Muscle layer of colon (tissue), 2 donors: ENCODE measurements around the gene ATP9B.

ENCODE experiments used
- H3K27ac ChIP-seq: one replicate; pipeline ENCODE4 v1.7.0; 2013; ENCODE audit warnings: low read depth, mild to moderate bottlenecking, low read length, moderate library complexity
- H3K27me3 ChIP-seq, 2 donors: one replicate each; pipeline ENCODE4 v1.7.0; 2013; ENCODE audit warnings: low read length in 2 of 2, mild to moderate bottlenecking in 2 of 2; ENCODE audit not compliant: insufficient read depth in 2 of 2, control insufficient read depth in 1 of 2
- H3K36me3 ChIP-seq: one replicate; pipeline ENCODE4 v1.7.0; 2013; ENCODE audit warnings: mild to moderate bottlenecking, low read length; ENCODE audit not compliant: insufficient read depth
- H3K4me1 ChIP-seq: one replicate; pipeline ENCODE4 v1.7.0; 2013; ENCODE audit warnings: mild to moderate bottlenecking, low read length; ENCODE audit not compliant: insufficient read depth
- H3K4me3 ChIP-seq, 2 donors: one replicate each; pipeline ENCODE4 v1.7.0; 2013; ENCODE audit warnings: low read length in 2 of 2, low read depth in 1 of 2, mild to moderate bottlenecking in 1 of 2, moderate library complexity in 1 of 2
- H3K9ac ChIP-seq: one replicate; pipeline ENCODE4 v1.7.0; 2013; ENCODE audit warnings: low read length
- H3K9me3 ChIP-seq: one replicate; pipeline ENCODE4 v1.7.0; 2013; ENCODE audit warnings: mild to moderate bottlenecking, low read length
- donor health status: abdominal sarcoma.
- donor health status: Adenocarcinoma of cecum.

ATP9B gene

DNA sequence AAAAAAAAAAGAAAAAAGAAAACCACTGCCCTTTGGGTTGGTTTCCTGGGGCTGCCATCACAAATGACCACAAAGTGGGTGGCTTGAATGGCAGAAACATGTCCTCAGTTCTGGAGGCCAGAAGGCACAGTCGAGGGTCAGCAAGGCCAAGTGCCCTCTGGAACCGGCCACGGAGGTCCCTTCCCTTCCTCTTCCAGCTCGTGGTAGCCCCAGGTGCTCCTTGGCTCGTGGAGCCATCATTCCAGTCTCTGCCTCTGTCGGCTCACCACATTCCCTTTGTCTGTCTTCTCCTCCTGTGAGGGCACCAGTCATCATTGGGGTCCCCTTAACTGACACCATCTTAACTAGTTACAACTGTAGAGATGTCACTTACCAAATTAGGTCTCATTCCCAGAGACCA is 318.0 kb downstream of the ATP9B start:
- no peaks in the 10 kb centered on the region for H3K36me3 ChIP-seq
- no peaks in the 10 kb centered on the region for H3K4me1 ChIP-seq
- peaks cover 0 to 19% of the 10 kb centered on the region in 2 donors for H3K27me3 ChIP-seq
- no peak overlapping the region for H3K4me3 ChIP-seq
- H3K9ac ChIP-seq = no peak overlapping the region
- no peak overlapping the region for H3K27ac ChIP-seq
- H3K9me3 ChIP-seq = no peaks in the 10 kb centered on the region

DNA sequence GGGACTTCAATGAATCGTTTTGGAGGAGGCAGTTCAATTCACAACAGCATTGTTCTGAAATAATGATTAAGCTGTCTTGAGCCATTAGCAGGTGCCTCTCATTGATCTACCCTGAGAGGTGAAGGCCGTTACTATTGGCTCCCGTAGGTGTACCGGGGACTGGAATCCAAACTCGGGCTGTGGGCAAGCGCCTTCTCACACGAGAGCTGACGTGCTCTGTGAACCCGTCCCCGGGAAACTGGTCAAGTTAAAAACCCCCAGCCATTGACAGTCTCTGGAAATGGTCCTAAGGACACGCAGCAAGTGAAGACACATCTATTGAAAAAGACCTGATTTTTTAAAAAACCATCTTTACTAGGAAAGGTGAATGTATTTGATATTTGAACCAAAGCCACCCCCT is 318.4 kb downstream of the ATP9B start:
- Histone ChIP-seq H3K27me3 (peaks cover 0 to 19% of the 10 kb centered on the region in 2 donors), H3K27ac (no peak overlapping the region), H3K36me3 (no peaks in the 10 kb centered on the region), H3K4me3 (no peak overlapping the region), H3K9ac (no peak overlapping the region), H3K9me3 (no peaks in the 10 kb centered on the region), H3K4me1 (no peaks in the 10 kb centered on the region)

DNA sequence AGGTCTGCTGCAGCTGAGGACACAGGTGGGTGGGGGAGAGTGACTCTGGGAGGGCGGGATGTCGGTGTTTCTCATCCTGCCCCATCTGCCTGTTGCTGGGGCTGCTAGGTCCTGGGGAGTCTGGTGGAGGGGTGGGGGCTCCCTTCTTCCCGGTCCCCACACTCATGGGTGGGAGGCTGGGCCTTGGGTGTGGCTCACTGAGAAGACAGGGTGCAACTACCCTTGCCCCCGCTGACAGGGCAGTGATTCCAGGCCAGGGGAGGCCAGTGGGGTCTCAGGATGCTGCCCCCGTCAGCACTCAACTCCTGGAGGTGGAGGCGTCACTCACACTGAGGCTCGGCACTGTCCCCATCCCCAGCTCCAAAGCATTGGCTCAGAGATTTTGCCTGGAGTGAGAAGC is 318.8 kb downstream of the ATP9B start:
- peaks cover 0 to 19% of the 10 kb centered on the region in 2 donors for H3K27me3 ChIP-seq
- H3K4me1 ChIP-seq = peaks cover 4% of the 10 kb centered on the region
- H3K9me3 ChIP-seq = no peaks in the 10 kb centered on the region
- H3K36me3 ChIP-seq = no peaks in the 10 kb centered on the region
- H3K4me3 ChIP-seq = no peak overlapping the region
- no peak overlapping the region for H3K27ac ChIP-seq
- H3K9ac ChIP-seq = no peak overlapping the region

DNA sequence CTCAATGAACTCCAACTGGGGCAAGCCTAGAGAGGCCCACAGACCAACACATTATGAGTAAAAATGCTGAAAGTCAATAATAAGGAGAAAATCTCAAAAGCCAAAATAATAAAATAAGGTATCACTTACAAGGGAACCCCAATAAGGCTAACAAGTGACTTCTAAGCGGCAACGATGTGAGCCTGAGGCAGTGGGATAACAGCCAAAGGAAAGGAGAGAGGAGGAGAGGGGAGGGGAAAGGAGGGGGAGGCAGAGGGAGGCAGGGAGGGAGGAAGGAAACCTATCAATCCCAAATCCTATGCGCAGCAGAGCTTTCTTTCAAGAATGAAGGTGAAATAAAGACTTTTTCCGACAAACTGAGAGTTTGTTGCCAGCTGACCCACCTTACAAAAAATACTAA is 320.5 kb downstream of the ATP9B start:
- no peak overlapping the region for H3K9ac ChIP-seq
- no peaks in the 10 kb centered on the region for H3K9me3 ChIP-seq
- peaks cover 0 to 19% of the 10 kb centered on the region in 2 donors for H3K27me3 ChIP-seq
- H3K4me3 ChIP-seq = no peak overlapping the region
- H3K27ac ChIP-seq = no peak overlapping the region
- H3K36me3 ChIP-seq = no peaks in the 10 kb centered on the region
- peaks cover 9% of the 10 kb centered on the region for H3K4me1 ChIP-seq

DNA sequence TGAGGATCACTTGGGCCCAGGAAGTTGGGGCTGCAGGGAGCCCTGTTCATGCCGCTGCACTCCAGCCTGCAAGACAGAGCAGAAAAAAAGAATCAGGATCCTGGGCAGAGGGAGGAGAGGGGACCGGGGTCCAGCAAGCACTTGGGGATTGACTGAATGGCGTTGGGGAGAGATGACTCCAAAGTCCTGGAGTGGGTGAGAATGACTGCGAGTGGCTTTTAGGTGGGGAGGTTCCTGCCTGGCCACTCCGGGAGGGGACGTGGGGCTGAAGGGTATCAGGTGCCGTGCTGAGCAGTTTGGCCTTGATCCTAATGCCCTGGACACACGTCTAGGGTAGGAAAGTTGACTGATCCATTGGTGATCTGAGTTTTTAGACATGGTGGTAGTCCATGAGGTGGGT is 323.0 kb downstream of the ATP9B start:
- H3K9me3 ChIP-seq = no peaks in the 10 kb centered on the region
- peaks cover 0 to 19% of the 10 kb centered on the region in 2 donors for H3K27me3 ChIP-seq
- H3K9ac ChIP-seq = no peak overlapping the region
- H3K36me3 ChIP-seq = no peaks in the 10 kb centered on the region
- H3K4me1 ChIP-seq = peaks cover 17% of the 10 kb centered on the region
- H3K27ac ChIP-seq = no peak overlapping the region
- H3K4me3 ChIP-seq = no peak overlapping the region

DNA sequence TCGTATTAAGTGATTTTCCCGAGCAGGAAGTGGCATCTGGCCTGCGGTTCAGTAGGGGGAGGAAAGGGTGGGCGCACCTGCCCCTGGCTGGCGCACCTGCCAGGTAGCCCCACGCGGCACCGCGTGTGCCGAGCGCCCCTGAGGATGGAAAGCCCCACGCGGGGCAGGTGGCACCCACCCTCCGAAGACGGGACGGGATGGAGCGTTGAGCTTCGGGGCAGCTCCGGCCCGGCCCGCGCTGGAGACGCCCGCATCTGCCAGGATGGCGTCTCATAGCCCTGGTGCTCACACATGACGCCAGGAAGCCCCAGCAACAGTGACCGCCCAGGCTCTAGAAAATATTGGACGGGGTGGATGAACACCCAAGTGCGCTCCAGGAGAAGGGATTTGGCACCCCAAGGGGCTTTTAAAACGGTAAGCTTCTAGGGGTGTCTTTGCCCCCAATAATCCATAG is 324.0 kb downstream of the ATP9B start:
- Histone ChIP-seq H3K9ac (peak overlapping the region; percentile 57), H3K36me3 (no peaks in the 10 kb centered on the region), H3K27ac (peak overlapping the region; percentile 93), H3K9me3 (no peaks in the 10 kb centered on the region), H3K4me1 (peaks cover 22% of the 10 kb centered on the region), H3K4me3 (peak overlapping the region; percentile 44 to 54), H3K27me3 (peaks cover 0 to 15% of the 10 kb centered on the region in 2 donors)

DNA sequence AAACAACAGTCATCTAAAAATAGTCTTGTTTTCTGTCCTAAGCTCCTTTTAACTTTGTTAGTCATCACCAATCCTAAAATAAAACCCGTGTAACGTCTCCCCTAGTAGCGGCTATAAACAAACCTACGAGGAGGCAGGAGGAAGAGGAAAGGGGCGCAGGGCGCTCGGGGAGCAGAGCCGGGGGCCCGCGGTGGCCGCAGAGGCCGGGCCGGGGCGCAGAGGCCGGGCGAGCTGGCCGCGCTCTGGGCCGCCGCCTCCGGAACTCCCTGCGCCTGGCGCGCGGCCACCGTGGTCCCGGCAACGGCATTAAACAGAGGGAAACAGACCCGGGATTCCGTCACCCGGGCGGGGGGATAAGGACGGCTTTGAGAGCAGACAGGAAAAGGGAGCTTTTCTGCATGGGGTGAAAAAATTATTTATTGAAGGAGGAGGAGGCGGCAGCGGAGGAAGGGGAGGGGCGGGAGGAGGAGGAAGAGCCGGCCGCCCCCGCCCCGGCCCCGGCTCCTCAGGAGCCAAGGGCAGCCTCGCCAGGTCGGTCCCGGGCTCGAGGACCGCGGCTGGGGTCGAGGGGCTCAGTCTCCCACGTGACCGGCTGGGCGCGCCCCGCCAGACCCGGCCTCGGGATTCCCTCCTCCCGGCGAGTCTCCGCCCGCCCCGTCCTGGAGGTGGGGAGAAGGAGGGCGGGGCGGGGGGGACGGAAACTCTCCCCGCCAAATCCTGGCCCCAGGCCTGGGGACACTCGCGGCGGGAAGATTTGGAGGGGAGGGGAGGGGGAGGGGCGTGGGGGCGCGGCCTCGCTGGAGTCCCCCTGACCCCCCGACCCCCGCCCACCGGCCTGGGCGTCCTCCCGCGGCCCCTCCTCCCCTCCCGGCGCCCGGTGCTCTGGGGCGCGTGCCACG is 324.7 kb downstream of the ATP9B start:
- Histone ChIP-seq H3K36me3 (no peaks in the 10 kb centered on the region), H3K4me1 (peaks cover 22% of the 10 kb centered on the region), H3K9me3 (no peaks in the 10 kb centered on the region), H3K4me3 (peak overlapping the region; percentile 44 to 54), H3K27ac (peak overlapping the region; percentile 93), H3K27me3 (peaks cover 0 to 9% of the 10 kb centered on the region in 2 donors), H3K9ac (peak overlapping the region; percentile 57)

DNA sequence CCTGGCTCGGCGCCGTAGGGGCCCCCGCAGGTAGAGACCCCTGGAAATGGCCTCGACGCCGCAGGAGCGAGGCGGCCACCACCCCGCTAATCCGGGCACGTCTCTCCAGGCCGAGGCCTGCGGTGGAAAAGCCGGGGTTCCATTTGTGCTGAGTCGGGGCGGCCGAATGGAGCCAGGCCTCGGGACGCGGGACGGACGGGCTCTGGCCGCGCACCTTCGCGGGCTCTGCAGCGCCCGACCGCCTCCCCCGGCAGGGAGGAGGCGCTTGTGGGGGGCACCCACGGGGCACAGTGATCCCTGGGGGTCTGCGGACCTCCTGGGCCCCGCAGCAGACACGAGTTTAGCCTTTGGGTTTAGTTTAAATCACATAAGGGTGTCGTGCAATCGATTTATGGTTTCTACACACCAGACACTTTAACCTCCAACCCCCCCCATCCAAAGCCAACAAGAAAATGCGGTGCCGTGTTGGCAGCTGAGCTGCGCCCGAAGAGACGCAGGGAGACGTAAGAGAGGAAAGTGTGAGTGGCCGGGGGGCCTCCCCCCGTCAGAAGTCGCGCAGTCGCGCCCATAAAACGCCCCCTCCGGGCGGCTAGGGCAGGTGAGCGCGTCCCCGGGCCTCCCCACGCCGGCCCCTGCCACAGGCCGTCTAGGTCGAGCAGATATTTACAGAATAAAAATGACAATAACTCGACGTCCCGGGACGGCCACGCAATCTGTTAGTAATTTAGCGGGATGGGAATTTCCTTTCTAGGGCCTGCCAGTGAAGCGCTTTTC is 325.5 kb downstream of the ATP9B start:
- Histone ChIP-seq H3K4me1 (peaks cover 22% of the 10 kb centered on the region), H3K9ac (peak overlapping the region; percentile 68), H3K27ac (peak overlapping the region; percentile 93)

DNA sequence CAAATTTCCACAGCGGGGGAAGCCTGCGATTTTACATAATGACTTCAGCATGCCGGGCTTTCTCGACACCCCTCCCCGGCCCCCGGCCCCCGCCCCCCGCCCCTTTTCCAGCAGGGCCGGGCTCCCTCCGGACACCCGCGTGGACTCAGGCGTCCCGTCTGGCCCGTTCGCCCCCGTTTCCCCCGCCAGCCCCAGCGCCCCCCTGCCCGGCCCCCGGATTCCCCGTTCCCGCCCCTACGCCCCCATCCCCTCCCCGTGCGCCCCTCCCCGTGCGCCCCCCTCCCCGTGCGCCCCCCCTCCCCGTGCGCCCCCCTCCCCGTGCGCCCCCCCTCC is 326.1 kb downstream of the ATP9B start:
- Histone ChIP-seq H3K27ac (no peak overlapping the region), H3K4me1 (peaks cover 22% of the 10 kb centered on the region), H3K27me3 (no peaks in the 10 kb centered on the region), H3K36me3 (no peaks in the 10 kb centered on the region), H3K4me3 (no peak overlapping the region), H3K9me3 (no peaks in the 10 kb centered on the region), H3K9ac (no peak overlapping the region)

More for the DNA sequence above, 325.5 kb downstream of the ATP9B start:
- Histone ChIP-seq H3K27me3 (peaks cover 0 to under 1% of the 10 kb centered on the region in 2 donors), H3K36me3 (no peaks in the 10 kb centered on the region), H3K9me3 (no peaks in the 10 kb centered on the region), H3K4me3 (peak overlapping the region; percentile 54 to 59)

DNA sequence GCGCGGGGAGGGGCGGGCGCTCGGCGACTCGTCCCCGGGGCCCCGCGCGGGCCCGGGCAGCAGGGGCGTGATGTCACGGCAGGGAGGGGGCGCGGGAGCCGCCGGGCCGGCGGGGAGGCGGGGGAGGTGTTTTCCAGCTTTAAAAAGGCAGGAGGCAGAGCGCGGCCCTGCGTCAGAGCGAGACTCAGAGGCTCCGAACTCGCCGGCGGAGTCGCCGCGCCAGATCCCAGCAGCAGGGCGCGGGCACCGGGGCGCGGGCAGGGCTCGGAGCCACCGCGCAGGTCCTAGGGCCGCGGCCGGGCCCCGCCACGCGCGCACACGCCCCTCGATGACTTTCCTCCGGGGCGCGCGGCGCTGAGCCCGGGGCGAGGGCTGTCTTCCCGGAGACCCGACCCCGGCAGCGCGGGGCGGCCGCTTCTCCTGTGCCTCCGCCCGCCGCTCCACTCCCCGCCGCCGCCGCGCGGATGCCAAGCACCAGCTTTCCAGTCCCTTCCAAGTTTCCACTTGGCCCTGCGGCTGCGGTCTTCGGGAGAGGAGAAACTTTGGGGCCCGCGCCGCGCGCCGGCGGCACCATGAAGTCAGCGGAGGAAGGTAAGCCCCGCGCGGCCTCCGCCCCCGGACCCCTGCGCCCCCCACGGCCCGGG is 326.7 kb downstream of the ATP9B start, which contains the start of gene NFATC1:
Gene NFATC1 (plus strand): TSS at position 170 of the 644 bp plus-strand sequence. CDS start 295 bp downstream, at position 465.
- peak within 1 kb of the TSS; percentile 68 for H3K9ac ChIP-seq
- H3K27ac ChIP-seq = peak within 1 kb of the TSS; percentile 93
- no peaks in the 10 kb centered on the region for H3K27me3 ChIP-seq
- H3K9me3 ChIP-seq = no peaks in the 10 kb centered on the region
- peaks cover 22% of the 10 kb centered on the region for H3K4me1 ChIP-seq
- no peaks in the 10 kb centered on the region for H3K36me3 ChIP-seq
- H3K4me3 ChIP-seq = peak within 1 kb of the TSS; percentile 59 to 64
